NCI-H1930 (cell line): Measurements from ENCODE around the gene IL12RB2.
"Not testable (repeated sequence)": the region's sequence is repeated elsewhere in the genome, so short reads cannot be mapped to it uniquely, and the experiment has no call there.

Source experiments
- DNase-seq, 2 experiments: peaks; one replicate each; lab custom pipeline; 2025; lab: John Stamatoyannopoulos, UW

Gene IL12RB2

GRCh38 chr1:67431156-67431765, 123.6 kb downstream of the IL12RB2 start:
- DNase-seq = no peak

- DNase-seq = no peak
Measured at GRCh38 chr1:67431869-67432578, 124.4 kb downstream of the IL12RB2 start.

DNA sequence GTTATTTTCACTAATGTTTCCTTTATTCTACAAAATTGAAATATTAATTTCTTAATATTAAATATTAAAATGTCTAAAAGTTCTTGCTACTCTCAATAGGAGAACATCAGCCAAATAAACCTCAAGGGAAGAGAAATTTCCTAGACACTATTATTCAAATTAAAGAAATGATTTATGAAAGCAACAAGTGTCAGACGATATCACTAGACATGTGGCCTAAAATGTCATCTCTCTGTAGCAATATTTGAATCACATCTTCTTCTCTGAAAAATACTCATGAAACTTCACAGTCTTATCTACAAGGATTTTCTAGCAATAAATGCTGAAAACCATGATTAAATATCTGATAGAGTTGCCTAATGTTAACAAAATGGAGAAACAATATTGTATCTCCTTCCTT, 125.1 kb downstream of the IL12RB2 start:
- no peak for DNase-seq

DNA sequence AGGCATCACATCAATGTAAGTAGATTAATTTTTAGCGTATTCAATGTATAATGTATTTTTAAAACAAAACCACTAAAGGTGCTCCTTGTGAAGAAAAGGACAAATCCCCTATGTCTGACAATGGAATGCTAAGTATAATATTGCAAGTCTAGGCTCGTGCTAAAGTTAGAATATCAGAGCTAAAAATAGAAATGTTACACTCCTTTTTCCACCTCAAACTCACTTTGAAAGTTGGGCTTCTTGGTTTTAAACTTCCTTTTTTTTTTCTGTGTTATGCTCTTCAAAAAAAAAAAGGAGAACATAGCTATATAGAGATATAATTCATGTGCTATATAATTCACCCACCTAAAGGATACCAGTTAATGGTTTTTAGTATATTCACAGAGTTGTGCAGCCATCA, 126.2 kb downstream of the IL12RB2 start:
- no peak for DNase-seq

DNA sequence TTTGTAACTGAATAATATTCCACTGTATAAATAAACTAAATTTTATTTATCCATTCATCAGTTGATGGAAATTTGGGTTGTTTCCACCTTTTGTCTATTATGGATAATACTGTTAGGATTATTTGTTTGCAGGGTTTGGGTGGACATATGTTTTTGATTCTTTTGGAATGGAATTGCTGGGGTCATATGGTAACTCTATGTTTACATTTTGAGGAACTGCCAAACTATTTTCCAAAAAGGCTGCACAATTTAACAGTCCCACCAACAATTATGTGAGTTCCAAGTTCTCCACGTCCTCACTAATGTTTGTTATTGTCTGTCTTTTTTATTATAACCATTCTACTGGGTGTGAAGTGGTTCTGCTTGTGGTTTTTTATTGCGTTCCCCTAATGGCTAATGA, 126.8 kb downstream of the IL12RB2 start:
- DNase-seq = no peak

DNA sequence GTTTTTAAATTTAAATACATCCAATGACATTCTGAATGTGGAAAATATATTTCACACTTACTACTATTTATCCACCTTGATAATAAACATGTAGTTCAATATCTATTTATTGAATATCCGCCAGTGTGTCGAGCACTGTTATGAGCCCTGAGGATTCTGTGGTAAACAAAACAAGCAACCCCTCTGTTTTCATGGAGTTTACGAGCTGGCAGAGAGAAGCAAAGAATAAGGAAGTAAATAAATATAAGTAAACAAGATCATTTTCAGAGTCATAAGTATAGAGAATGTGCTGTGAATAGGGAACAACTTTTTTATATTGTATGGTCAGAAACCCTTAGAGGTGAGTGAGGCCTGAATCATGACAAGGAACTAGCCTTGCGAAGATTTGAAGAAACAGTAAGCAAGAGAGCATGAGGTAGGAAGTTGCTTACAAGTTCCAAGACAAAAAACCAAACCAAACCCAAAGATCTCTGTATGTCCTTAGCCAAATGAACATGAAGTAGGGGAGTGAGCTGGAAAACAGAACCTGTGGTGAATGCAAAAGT, 128.9 kb downstream of the IL12RB2 start:
- no peak for DNase-seq

DNA sequence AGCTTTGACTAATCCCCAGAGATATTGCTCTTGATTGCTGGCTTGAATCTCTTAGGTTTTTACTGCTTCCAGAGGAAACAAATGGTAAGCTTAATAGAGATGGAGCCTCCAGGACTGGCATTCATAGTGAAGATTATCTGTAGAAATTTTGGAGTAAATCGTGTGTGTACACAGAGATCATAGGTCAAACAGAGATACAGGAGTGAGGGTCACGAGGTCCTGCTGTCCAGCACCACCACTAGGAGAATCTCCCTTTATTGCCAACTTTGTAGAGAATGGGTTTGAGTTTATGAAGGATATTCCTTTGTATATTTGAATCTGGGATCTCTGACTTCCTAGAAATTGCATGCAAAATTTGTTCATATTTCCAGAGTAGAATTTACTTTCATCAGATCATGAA, 130.3 kb downstream of the IL12RB2 start:
- no peak for DNase-seq

DNA sequence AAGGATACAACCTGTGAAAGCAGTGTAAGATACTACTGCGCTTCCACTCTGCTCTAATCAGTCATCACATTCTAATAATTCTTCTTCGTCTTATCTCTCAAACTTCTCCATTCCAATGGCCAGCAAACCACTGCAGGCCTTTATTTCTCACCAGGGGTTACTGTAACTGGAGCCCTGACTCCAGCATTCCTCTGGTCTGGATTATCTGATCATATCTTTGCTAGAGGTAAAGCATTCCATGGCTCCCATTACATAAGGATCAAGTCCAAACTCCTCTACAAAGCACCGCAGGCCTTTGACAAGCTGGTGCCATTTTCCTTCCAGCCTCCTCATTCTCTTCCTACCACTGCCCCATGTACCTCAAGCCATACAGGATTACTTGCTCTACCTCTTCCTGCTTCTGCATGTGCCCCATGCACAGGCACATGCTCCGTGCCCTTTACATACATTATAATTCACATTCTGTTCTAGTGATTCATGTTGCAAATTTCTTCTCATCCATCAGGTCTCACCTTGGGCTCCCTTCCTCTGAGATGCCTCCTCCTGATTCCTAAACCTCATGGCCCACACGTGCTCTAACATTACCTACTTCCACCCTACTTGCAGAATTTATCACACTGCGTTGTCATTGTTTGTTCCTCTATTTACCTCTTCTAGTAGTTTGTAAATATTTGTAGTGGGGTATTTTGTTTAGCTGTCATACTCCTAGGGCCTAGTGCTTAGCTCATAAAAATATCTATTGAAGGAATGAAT, 131.8 kb downstream of the IL12RB2 start:
- no peak for DNase-seq

GRCh38 chr1:67440339-67440738, 132.7 kb downstream of the IL12RB2 start:
- no peak for DNase-seq

DNA sequence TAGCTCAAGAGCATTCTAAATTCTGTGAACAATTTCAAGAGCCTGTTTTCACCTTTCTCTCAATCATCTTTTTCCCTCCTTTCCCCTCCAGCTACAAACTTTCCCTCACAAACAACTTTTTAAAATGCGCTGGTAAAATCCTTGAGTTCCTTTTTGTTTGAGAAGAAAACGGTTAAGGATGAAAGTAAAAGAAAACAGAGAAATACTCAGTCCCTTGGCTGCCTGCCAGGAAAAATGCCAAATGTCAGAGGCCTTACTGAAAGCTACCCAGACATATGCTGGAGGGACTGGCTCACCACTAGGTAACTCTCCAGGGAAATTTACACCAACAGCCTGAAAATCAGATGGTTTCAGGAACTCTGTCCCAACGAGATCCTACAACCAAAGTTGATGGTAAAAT, 133.5 kb downstream of the IL12RB2 start:
- DNase-seq = no peak

- no peak for DNase-seq
Measured at GRCh38 chr1:67441739-67442281, 134.1 kb downstream of the IL12RB2 start.

DNA sequence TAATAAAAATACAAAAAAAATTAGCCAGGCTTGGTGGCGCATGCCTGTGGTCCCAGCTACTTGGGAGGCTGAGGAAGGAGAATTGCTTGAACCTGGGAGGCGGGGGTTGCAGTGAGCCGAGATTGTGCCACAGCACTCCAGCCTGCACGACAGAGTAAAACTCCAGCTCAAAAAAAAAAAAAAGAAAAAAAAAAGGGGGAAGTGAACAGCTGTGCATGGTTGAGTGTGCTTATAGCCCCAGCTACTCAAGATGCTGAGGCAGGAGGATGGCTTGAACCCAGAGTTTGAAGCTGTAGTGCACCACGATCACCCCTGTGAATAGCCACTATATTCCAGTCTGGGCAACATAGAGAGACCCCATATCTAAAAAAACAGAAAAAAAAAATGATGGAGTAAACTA, 138.3 kb downstream of the IL12RB2 start:
- not testable (repeated sequence) for DNase-seq
